ENCODE data around the gene ZNF26.
"Not testable (repeated sequence)": the region's sequence is repeated elsewhere in the genome, so short reads cannot be mapped to it uniquely, and the experiment has no call there.

Gene ZNF26, protein sequence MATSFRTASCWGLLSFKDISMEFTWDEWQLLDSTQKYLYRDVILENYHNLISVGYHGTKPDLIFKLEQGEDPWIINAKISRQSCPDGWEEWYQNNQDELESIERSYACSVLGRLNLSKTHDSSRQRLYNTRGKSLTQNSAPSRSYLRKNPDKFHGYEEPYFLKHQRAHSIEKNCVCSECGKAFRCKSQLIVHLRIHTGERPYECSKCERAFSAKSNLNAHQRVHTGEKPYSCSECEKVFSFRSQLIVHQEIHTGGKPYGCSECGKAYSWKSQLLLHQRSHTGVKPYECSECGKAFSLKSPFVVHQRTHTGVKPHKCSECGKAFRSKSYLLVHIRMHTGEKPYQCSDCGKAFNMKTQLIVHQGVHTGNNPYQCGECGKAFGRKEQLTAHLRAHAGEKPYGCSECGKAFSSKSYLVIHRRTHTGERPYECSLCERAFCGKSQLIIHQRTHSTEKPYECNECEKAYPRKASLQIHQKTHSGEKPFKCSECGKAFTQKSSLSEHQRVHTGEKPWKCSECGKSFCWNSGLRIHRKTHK

GRCh38 chr12:132986001-132986884, at the start of gene ZNF26:
Gene ZNF26 (plus strand): TSS chr12:132986367. CDS start chr12:132986841, 474 bp downstream.
- H3K4me3 Mint-ChIP-seq, result peak within 1 kb of the TSS; percentile 94
- peaks cover 32% of the 10 kb centered on the region for H3K4me1 Mint-ChIP-seq (ENCODE audit: low read depth)
- H3K27me3 Mint-ChIP-seq, result peaks cover 4% of the 10 kb centered on the region
- peak; percentile 89 for DNase-seq
- H3K9me3 Mint-ChIP-seq, result peaks cover 38% of the 10 kb centered on the region
- peak within 1 kb of the TSS; percentile 97 for H3K27ac Mint-ChIP-seq
- H3K36me3 Mint-ChIP-seq (ENCODE audit: low read depth), result peaks cover 58% of the 10 kb centered on the region

DNA sequence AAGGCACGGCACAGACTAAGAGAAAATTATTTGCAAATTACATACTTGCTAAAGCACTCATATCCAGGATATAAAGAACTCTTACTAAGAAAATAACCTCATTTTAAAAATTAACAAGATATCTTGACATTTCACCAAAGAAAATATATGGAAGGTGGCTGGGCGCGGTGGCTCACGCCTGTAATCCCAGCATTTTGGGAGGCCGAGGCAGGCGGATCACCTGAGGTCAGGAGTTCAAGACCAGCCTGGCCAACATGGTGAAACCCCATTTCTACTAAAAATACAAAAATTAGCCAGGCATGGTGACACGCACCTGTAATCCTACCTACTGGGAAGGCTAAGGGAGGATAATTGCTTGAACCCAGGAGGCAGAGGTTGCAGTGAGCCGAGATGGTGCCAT, 49.2 kb upstream of the ZNF26 start:
- H3K4me3 Mint-ChIP-seq; H3K27ac Mint-ChIP-seq; DNase-seq; H3K27me3 Mint-ChIP-seq; H3K4me1 Mint-ChIP-seq (ENCODE audit: low read depth): not testable (repeated sequence)
- peaks cover 49% of the 10 kb centered on the region for H3K9me3 Mint-ChIP-seq
- peaks cover 73% of the 10 kb centered on the region for H3K36me3 Mint-ChIP-seq (ENCODE audit: low read depth)

DNA sequence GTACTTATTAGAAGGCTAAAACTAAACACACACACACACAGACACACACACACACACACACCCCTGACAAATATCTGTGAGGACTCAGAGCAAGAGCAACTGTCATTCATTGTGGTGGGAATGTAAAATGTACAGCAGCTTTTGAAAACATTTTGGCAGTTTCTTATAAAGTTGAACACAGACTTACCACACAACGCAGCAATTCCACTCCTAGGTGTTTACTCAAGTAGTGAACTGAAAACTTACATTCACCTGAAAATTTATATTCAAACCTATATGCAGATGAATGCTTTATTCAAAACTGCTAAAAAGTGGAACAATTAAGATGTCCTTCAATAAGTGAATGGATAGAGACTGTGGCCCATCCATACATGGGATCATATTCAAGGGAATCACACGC, 48.7 kb upstream of the ZNF26 start:
- DNase-seq, result no peak
- no peak overlapping the region for H3K4me3 Mint-ChIP-seq
- H3K9me3 Mint-ChIP-seq, result peaks cover 51% of the 10 kb centered on the region
- H3K36me3 Mint-ChIP-seq (ENCODE audit: low read depth), result peaks cover 73% of the 10 kb centered on the region
- H3K27ac Mint-ChIP-seq, result no peak overlapping the region
- no peaks in the 10 kb centered on the region for H3K4me1 Mint-ChIP-seq (ENCODE audit: low read depth)
- H3K27me3 Mint-ChIP-seq, result no peaks in the 10 kb centered on the region

- H3K27me3 Mint-ChIP-seq; DNase-seq; H3K27ac Mint-ChIP-seq; H3K4me1 Mint-ChIP-seq (ENCODE audit: low read depth); H3K4me3 Mint-ChIP-seq: not testable (repeated sequence)
- Mint-ChIP-seq H3K36me3 (ENCODE audit: low read depth) (peaks cover 74% of the 10 kb centered on the region), H3K9me3 (peaks cover 45% of the 10 kb centered on the region)
These were observed 47.4 kb upstream of the ZNF26 start for GRCh38 chr12:132938807-132939206.

- Mint-ChIP-seq H3K4me1 (ENCODE audit: low read depth) (no peaks in the 10 kb centered on the region), H3K27me3 (no peaks in the 10 kb centered on the region), H3K4me3 (no peak overlapping the region), H3K27ac (no peak overlapping the region), H3K9me3 (peaks cover 49% of the 10 kb centered on the region), H3K36me3 (ENCODE audit: low read depth) (peaks cover 76% of the 10 kb centered on the region)
- DNase-seq, result no peak
These were observed 46.0 kb upstream of the ZNF26 start for GRCh38 chr12:132940071-132940719.

DNA sequence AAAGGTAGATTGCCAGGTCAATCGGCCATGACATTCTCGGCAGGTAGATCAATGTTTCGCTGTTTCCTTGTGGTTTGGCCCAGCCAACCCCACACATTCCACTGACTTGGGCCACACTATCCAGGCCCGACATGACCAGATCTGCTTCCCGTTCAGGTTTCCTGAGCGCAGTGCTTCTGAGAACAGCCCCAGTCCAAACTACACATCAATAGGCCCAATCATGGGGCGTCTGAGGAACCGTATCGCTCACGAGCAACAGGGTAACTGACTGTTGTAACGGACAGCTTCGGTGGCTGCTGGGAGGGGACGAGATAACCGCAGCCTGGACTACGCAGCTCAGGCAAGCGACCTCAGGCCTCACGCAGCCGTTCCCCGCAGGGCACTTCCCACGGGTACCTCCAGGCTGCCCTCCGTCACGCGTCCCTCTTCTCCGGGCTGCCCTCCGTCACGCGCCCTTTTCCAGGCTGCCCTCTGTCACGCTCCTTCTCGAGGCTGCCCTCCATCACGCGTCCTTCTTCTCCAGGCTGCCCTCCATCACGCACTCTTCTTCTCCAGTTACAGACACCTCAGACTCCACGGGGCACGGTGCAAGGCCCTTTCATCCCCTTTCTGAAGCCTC, 44.7 kb upstream of the ZNF26 start:
- no peak for DNase-seq
- Mint-ChIP-seq H3K9me3 (peaks cover 51% of the 10 kb centered on the region), H3K4me1 (ENCODE audit: low read depth) (no peaks in the 10 kb centered on the region), H3K27me3 (no peaks in the 10 kb centered on the region), H3K4me3 (no peak overlapping the region), H3K27ac (no peak overlapping the region), H3K36me3 (ENCODE audit: low read depth) (peaks cover 81% of the 10 kb centered on the region)

DNA sequence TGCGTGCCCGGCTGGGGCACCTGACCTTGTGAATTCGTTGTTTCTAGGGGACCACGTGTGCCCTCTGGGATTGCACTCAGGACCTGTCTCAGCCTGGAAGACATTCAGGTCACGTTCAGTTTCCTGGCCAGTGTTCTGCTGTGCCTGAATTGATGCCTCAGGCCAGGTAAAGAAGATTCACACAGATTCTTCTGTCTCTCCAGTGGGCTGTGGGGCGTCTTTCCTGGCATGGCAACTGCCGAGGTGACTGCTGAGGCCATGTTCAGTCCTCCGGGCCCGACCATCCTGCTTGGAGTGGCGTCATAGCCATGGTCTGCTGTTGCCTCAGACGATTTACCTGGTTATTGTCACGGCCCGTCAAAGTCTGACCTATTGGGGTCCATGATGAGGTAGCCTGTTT, 43.6 kb upstream of the ZNF26 start:
- no peak overlapping the region for H3K27ac Mint-ChIP-seq
- H3K9me3 Mint-ChIP-seq, result peaks cover 44% of the 10 kb centered on the region
- no peak for DNase-seq
- H3K36me3 Mint-ChIP-seq (ENCODE audit: low read depth), result peaks cover 81% of the 10 kb centered on the region
- H3K4me3 Mint-ChIP-seq, result no peak overlapping the region
- H3K27me3 Mint-ChIP-seq, result no peaks in the 10 kb centered on the region
- no peaks in the 10 kb centered on the region for H3K4me1 Mint-ChIP-seq (ENCODE audit: low read depth)

GRCh38 chr12:132945806-132946205, 40.4 kb upstream of the ZNF26 start:
- Mint-ChIP-seq H3K4me1 (ENCODE audit: low read depth) (no peaks in the 10 kb centered on the region), H3K9me3 (peaks cover 55% of the 10 kb centered on the region), H3K36me3 (ENCODE audit: low read depth) (peaks cover 65% of the 10 kb centered on the region), H3K27me3 (no peaks in the 10 kb centered on the region), H3K4me3 (no peak overlapping the region), H3K27ac (no peak overlapping the region)
- DNase-seq, result no peak

DNA sequence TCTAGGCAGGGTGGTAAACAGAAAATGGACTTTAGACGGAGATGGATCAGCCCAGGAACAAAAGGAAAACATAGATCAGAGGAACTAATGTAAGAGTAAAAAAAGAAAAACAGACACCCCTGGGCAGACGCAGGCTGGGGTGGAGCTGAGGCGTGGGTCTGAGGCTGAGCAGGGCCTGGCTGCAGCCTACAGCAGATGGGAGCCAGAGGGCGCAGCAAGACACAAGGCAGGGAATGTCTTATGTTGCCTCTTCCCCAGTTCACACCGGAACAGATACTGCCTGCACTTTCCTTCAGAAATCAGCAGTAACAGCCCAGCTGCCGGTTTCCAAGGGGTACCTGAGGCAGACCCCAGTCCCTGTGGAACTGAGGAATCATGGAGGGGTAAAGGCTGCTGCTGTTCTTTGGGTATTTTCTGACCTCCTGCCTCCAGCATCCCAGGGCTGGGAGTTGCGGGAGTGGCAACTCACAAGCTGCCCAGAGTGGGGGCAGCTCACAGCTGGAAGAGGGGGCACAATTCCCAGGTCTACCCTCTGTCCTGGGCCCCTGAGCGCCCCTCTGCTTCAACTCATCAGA, 39.8 kb upstream of the ZNF26 start:
- DNase-seq, result no peak
- Mint-ChIP-seq H3K27ac (no peak overlapping the region), H3K4me3 (no peak overlapping the region), H3K9me3 (peaks cover 50% of the 10 kb centered on the region), H3K27me3 (no peaks in the 10 kb centered on the region), H3K4me1 (ENCODE audit: low read depth) (no peaks in the 10 kb centered on the region), H3K36me3 (ENCODE audit: low read depth) (peaks cover 59% of the 10 kb centered on the region)

- no peak overlapping the region for H3K4me3 Mint-ChIP-seq
- H3K27ac Mint-ChIP-seq, result no peak overlapping the region
- peaks cover 42% of the 10 kb centered on the region for H3K9me3 Mint-ChIP-seq
- no peaks in the 10 kb centered on the region for H3K27me3 Mint-ChIP-seq
- H3K4me1 Mint-ChIP-seq (ENCODE audit: low read depth), result no peaks in the 10 kb centered on the region
- DNase-seq, result no peak
- peaks cover 48% of the 10 kb centered on the region for H3K36me3 Mint-ChIP-seq (ENCODE audit: low read depth)
These were observed 37.8 kb upstream of the ZNF26 start for GRCh38 chr12:132948146-132949066.

DNA sequence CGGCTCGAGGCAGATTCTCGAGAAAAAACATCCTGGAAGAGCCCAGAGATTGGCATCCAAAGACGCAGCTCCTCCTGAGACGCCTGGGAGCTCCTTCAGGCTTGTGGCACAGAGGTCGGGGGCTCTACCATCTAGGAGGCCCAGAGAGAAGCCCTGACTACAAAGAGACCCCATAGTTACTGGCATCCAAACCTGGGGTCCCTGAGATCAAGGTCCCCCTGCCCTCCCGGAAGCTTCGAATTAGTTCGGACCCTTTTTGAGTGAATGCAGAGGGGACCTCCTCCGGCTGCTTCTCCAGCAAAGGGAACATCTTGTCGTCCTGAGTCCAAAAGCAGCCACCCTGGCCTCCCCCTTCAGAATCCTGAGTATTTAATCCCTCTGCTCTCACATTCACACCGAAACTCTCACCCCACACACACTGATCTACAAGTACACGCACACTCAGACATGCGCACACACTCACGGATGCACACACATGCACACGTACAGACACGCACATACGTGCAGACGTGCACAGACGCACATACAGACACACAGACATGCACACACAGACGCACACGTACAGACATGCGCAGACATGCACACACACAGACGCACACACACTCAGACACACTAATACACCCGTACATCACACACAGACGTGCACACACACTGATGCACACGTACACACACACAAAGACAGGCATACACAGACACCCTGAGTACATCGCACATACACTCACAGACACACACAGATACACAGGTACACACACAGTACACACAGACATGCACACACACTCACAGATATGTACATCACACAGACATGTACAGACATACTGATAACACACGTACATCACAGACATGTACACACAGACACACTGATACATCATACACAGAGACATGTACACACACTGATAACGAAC, 36.0 kb upstream of the ZNF26 start:
- Mint-ChIP-seq H3K4me3 (no peak overlapping the region), H3K4me1 (ENCODE audit: low read depth) (peaks cover 15% of the 10 kb centered on the region), H3K27me3 (no peaks in the 10 kb centered on the region), H3K36me3 (ENCODE audit: low read depth) (peaks cover 36% of the 10 kb centered on the region), H3K9me3 (peaks cover 36% of the 10 kb centered on the region), H3K27ac (no peak overlapping the region)
- no peak for DNase-seq

GRCh38 chr12:132950844-132951535, 35.2 kb upstream of the ZNF26 start:
- DNase-seq, result no peak
- peaks cover 29% of the 10 kb centered on the region for H3K36me3 Mint-ChIP-seq (ENCODE audit: low read depth)
- no peaks in the 10 kb centered on the region for H3K27me3 Mint-ChIP-seq
- peaks cover 30% of the 10 kb centered on the region for H3K9me3 Mint-ChIP-seq
- peaks cover 19% of the 10 kb centered on the region for H3K4me1 Mint-ChIP-seq (ENCODE audit: low read depth)
- no peak overlapping the region for H3K4me3 Mint-ChIP-seq
- no peak overlapping the region for H3K27ac Mint-ChIP-seq
